ENCODE results near the gene C4orf46.
"Not testable (repeated sequence)": the region's sequence is repeated elsewhere in the genome, so short reads cannot be mapped to it uniquely, and the experiment has no call there.

The C4orf46 gene

GRCh38 chr4:158671665-158671914 lies at the start of gene C4orf46:
Gene C4orf46 (minus strand): TSS chr4:158671887. CDS start chr4:158671801, 86 bp downstream.
- no peak for FAIRE-seq

DNA sequence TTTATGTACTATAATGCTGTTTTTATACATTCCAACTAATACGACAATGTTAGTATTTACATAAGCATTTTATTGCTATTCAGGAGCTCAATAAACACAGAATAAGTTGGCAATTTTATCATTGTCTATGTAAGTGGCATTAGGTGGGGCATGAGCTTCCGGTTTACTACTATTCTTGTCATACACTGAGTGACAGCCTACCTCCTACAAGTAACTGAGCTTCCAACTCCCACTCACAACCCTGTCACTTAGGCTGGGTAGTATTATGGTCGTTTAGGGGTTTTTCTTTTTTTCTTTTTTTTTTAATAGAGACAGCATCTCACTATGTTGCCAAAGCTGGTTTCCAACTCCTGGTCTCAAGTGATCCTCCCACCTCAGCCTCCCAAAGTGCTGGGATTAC lies 44.1 kb upstream of the C4orf46 start:
- no peak for FAIRE-seq

DNA sequence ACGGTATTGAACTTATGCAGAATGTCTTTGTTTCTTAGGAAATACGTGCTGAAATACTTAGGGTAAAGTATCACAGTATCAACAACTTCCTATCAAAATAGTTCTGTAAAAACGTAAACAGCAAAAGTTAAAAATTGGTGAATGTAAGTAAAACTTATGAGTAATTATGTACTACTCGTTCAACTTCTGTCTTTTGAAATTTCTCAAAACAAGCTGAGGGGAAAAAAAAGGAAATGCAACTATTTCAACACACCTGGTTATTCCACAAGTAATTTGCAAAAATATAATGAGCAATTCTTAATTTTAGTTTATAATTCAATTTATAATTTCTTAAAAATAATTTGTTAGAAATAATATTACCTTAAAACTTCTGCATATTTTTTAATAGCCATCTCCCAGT lies 43.2 kb upstream of the C4orf46 start:
- FAIRE-seq: peak; percentile 69

- not testable (repeated sequence) for FAIRE-seq
These were observed 40.9 kb upstream of the C4orf46 start for GRCh38 chr4:158712622-158713021.

- no peak for FAIRE-seq
These were observed 39.1 kb upstream of the C4orf46 start for GRCh38 chr4:158710814-158711213.

GRCh38 chr4:158704274-158704673 lies 32.6 kb upstream of the C4orf46 start:
- FAIRE-seq: no peak

GRCh38 chr4:158688813-158689212 lies 17.1 kb upstream of the C4orf46 start:
- no peak for FAIRE-seq

- no peak for FAIRE-seq
These were observed 10.4 kb upstream of the C4orf46 start for GRCh38 chr4:158682066-158682465.

GRCh38 chr4:158681629-158682028 lies 9.9 kb upstream of the C4orf46 start:
- FAIRE-seq: no peak

DNA sequence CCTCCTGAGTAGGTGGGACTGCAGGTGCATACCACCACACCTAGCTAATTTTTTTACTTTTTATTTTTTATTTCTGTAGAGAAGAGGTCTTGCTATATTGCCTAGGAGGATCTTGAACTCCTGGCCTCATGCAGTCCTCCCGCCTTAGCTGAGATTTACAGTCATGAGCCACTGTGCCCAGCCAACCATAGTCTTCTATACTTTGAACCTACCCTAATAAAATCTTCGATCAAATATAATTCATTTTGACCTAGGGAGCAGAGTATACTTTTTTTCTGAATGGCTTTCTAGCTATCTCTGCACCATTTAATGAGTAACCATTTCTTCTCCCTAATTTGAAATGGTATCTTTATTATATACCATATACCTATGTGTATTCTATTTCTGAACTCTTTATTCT lies 7.1 kb upstream of the C4orf46 start:
- no peak for FAIRE-seq

GRCh38 chr4:158676076-158676475 lies 4.4 kb upstream of the C4orf46 start:
- no peak for FAIRE-seq

DNA sequence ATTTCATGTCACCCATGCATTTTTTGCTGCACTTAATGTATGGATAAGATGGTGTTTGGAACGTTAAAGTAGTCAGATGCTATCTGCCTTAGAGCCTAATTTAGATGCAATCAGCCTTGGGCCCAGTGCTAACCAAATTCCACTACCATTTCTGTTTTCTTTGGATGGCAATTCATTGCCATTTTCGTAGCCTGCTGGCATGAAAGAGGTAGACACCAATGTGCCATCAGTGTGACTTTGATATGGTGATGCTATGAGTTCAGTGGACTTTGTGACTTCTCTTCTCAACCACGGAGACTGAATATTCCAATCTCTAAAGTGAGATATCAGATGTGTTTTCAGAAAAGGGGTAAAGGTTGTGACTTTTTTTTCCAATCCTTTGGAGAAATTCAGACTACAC lies 1.9 kb upstream of the C4orf46 start:
- no peak for FAIRE-seq

GRCh38 chr4:158671915-158672806 lies 474 bp upstream of the C4orf46 start, which contains the start of gene ETFDH:
Gene ETFDH (plus strand): TSS chr4:158672296. CDS start chr4:158672457, 161 bp downstream.
- FAIRE-seq: peak; percentile 99

DNA sequence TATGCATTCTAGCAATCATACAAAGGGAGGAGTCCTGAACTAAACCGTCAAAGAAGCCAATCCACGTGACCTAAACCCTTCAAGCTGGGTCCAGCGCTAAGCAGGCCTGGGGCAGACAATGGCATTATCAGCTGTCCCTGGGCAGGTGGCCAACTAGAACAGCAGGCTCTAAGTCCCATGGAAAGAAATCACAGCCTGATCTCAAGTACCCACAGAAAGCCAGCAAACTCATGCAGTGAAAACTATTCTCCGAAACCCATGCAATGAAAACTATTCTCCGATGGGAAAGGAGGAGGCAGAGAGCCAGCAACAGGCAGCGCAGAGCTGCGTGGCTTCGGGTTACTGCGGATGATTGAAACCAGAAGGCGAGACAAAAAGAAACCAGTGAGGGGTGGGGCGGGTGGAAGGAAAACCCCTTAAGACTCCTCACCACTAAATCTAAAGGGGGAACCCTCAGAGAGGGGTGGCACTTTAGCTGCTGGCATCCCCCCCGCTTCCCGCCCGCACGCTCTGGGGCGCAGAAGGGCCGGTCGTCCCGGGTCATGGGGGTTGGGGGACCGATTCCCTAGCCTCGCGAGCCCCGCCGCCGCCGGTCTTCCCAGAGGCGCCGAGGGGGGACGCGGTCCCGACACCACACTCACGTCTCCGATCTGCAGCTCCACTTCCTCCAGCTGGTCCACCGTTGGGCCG lies 567 bp downstream of the C4orf46 start:
- FAIRE-seq: no peak

DNA sequence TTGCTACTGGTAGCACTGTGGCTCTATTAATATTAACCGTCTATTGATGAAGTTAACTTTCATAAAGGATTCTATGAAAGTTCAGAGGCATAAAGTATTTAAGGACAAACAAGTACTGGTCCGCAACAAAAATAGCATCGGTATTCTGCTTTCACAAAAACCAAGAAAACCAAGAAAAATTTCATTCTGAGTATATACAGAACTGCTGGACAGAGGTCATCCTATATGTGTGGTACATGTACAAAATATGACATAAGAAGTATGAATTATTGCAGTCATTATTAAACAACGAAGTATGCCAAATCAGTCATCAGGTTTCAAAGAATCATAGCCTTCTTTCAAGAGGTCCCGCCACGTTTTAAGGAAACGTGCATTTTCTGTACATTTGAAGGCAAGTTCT lies 2.4 kb downstream of the C4orf46 start:
- FAIRE-seq: no peak

DNA sequence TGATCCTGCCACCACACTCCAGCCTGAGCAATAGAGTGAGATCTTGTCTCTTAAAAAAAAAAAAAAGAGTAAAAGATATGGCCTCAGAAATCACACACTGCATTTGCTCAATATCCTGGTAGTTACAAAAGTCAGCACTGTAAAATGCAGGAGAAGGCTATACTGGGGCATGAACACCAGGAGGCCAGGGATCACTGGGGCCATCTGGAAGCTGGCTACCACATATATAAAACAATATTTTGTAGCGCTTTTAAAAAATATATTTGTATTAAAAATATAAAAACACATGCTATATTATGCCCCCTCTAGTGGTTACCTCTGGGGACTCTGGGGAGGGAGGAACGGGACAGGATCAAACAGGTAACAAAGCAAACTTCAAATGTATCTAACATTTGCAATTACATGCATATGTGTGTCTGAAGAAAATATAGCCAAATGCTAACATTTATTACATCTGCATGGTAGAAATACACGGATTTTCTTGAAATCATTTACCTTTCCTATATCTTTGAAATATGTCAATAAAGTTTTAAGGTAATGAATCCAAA lies 4.0 kb downstream of the C4orf46 start:
- no peak for FAIRE-seq

DNA sequence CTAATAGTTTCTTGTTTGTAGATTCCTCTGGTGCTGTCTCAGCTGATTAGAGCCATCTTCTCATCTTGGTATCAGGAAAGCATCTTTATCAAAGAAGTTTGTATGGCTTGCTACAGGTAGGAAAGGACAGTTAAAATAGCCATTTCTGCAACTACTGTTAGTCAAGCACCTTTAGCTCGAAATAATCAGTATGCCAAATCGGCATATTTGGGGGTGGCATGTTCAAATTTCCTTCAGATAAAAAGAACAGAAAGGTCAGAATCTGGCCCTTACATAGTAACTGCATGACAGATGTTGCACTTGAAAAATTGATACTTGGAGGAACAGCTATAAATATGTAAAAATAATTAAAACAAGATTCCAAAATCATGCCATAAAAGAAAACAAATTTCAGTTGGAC lies 4.8 kb downstream of the C4orf46 start:
- FAIRE-seq: no peak

- no peak for FAIRE-seq
These were observed 6.9 kb downstream of the C4orf46 start for GRCh38 chr4:158664806-158665205.

- not testable (repeated sequence) for FAIRE-seq
These were observed 7.7 kb downstream of the C4orf46 start for GRCh38 chr4:158663707-158664625.

- not testable (repeated sequence) for FAIRE-seq
These were observed 8.4 kb downstream of the C4orf46 start for GRCh38 chr4:158663255-158663654.

DNA sequence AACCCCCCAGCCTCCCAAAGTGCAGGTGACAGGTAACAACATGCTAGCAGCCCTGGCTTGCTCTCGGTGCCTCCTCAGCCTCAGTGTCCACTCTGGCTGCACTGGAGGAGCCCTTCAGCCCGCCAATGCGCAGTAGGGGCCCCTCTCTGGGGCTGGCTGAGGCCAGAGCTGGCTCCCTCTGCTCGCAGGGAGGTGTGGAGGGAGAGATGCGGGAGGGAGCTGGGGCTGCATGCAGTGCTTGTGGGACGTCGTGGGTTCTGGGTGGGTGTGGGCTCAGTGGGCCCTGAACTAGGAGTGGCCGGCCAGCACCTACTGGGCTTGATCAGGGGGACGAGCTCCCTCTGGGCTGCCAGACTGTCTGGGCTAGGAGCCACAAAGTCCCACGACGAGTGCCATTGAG lies 14.4 kb downstream of the C4orf46 start:
- no peak for FAIRE-seq

DNA sequence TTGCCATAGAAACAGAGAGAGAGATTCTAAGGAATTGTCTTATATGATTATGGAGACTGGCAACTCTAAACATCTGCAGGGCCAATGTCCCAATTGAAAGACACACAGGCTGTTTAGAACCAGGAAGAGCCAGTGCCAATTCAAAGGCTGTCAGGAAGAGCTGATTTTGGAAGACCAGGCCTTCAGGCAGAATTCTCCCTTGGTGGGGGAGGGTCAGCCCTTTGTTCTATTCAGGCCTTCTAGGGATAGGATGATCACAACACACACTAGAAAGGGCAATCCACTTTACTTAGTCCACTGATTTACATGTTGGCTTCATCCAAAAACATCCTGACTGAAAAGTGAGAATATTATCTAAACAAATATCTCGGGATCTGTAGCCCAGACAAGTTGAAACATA lies 15.2 kb downstream of the C4orf46 start:
- FAIRE-seq: no peak

DNA sequence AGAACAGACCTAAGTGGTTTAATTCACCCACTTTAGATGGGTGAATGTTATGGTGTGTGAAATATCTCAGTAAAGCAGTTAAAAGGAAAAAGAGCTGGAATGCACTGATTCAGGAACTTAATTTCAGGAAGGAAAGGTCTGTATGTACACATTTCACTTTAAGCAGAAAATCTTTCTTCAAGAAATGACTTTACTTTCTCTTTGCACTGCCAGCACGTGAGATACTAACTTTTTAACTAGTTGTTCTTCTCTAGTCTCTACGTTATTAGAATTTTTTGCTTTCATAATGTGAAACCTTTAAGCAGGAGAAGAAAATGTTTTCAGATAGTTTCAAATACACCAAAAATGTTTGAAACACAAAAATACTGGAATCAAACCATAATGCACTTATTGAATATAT lies 18.8 kb downstream of the C4orf46 start:
- FAIRE-seq: no peak

All from endometrium (tissue), 2 donors.